SW 1271 (cell line): ENCODE measurements around the gene GUCY1B1.
A peak's percentile ranks its signal among the peaks of the same experiment; 100 is the strongest.

Experiments
- DNase-seq, 2 experiments: peaks; one replicate each; lab custom pipeline; 2025; lab: John Stamatoyannopoulos, UW

The GUCY1B1 gene

DNA sequence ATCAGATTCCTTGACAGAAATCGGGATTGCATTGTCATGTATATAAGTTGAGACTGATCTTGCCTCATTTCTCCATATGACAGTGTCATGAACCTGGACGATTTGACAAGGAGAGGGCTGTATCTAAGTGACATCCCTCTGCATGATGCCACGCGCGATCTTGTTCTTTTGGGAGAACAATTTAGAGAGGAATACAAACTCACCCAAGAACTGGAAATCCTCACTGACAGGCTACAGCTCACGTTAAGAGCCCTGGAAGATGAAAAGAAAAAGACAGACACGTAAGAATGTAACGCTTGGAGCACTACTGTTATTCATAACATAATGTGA is 40.9 kb downstream of the GUCY1B1 start:
- DNase-seq, result no peak

DNA sequence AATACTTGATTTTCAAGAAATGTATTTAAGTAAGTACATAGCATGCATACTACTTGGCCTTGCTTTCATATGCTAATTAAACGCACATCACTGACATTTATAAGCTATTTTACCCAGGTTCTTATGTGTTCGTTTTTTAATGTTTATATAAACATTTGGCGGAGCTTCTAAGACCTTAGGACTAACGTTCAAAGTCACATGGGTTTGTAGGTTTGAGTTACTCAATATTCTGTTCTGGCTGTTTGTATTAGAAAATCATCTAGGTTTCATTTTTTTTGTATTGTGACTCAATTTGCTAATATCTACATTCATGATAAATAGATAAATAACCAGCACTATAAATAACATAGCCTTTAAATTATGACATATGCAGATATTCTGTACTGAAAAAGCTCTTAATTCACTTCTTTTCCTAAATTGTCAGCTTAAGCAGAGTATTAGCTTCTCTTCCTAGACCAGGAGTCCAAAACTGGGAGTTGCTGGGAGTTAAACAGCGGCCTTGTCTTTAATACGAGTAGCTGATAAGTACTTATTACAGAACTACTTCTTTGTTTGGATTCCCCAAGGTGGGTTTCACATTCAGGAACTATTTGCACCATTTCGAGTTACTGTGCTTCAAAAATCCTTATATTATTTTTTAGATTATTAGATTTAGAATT is 42.0 kb downstream of the GUCY1B1 start:
- DNase-seq, result no peak

DNA sequence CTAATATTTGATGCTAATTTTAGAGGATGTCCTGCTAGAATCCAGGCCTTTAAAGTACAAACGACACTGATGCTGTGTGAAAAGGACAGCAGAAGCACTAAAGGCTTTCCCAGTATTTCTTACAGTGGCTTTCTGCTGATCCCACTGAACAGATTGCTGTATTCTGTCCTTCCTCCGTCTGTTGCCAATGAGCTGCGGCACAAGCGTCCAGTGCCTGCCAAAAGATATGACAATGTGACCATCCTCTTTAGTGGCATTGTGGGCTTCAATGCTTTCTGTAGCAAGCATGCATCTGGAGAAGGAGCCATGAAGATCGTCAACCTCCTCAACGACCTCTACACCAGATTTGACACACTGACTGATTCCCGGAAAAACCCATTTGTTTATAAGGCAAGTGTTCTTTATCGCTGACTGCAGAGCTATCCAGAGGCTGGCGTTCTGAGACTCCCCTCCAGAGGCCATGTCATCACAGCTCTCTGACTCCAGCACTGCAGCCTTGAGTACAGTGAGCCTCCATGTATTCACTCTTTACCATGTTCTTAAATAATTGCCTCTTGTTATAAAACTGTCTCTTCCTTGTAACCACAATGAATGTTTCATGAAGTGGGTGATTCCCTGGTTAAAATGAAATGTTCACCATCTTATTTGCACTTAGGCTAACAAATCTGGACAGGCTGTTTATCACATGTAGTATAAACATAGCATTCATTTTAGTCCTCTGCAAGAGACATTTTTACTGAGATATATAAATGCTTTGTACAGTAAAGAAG is 43.6 kb downstream of the GUCY1B1 start:
- no peak for DNase-seq

DNA sequence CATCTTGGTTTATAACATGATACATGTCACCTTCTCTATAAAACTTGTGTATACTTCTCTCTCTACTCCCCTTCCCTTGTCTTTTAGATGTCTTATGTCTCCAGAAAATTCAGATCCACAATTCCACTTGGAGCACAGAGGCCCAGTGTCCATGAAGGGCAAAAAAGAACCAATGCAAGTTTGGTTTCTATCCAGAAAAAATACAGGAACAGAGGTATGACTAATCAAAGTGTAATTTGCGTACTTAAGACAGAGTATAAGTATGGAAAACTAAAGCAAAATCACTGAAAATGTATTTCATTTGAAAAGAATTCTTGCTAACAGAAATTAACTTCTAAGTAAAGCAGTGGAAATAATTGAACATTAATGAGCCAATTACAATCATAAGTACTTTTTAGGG is 46.2 kb downstream of the GUCY1B1 start:
- no peak for DNase-seq

DNA sequence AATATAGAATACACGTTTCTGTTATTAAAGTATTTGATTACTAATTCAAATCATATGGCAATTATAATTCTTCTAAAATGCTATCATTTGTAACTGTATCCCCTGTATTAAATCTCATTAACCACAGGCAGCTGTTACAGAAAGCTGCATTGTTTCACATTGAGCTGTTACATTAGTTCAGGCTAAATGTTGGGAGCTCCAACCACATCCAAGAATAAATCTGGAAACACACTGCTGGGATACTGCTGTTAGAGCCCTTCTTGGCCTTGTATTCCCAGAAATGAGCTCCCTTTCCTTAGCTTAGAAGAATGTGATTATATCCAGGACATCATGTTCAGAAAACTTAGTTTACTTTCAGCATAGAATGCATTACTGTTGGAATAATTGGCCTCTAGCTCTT is 48.2 kb downstream of the GUCY1B1 start:
- DNase-seq, result no peak

DNA sequence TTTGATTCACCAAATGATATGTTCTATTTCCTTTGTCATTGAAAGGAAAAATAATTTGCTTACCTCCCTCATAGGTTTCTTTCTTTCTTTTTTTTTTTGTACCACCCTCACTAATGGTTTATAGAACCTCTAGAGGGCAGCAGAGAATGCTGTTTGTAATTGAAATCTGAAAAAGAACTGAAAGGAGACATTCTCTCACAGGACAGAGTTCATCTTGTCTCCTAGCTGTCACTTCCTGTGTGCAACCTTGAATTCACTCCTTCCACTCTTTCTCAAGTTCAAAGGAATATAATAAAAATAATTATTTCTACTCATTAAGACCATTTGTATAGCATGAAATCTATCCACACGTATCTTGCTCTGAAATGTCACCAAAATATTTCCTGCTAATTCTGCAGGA is 51.0 kb downstream of the GUCY1B1 start:
- DNase-seq, result peak; percentile 4 to 73

DNA sequence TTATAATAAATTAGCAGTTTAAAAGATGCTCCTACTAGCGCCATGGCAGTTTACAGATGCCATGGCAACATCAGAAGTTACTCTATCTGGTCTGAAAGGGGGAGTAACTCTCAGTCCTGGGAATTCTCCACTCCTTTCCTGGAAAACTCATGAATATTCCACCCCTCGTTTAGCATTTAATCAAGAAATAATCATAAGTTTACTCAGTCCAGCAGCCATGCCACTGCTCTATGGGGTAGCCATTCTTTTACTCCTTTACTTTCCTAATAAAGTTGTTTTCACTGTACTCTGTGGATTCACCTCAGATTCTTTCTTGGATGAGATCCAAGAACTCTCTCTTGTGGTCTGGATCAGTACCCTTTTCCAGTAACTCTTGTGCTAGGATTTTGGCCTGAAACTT is 52.3 kb downstream of the GUCY1B1 start:
- DNase-seq, result no peak

DNA sequence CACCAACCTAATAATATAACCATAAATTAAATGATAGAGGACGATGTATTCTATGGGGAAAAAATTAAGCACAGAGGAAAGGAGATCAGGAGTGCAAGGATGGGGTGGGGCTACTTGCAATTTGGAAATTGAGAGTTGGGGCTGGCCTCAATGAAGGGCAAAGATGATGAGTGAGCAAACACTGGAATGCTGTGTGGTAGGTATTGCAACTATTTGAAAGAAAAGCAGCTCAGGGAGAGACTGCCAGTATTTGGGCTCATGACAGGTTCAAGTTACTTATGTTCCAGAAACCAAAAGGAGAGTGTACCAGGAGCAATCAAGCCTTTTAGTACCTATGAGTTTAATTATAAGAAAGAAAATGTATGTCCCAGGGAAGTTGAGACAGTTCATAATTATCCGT is 59.8 kb downstream of the GUCY1B1 start:
- no peak for DNase-seq

DNA sequence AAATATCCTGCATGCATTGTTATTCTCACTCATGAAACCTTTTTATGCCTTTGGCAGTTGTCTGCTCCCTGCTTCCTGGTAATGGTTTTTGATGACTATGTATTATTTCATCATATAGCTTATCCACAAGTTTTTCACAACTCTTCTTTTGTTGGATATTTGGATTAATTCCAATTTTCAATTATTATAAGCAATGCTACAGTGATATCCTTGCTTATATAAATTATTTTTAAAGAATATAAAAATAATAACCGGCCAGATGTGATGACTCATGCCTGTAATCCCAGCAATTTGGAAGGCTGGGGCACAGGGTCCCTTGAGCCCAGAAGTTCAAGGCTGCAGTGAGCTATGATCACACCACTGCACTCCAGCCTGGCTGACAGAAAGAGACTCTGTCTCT is 60.2 kb downstream of the GUCY1B1 start:
- DNase-seq, result no peak

DNA sequence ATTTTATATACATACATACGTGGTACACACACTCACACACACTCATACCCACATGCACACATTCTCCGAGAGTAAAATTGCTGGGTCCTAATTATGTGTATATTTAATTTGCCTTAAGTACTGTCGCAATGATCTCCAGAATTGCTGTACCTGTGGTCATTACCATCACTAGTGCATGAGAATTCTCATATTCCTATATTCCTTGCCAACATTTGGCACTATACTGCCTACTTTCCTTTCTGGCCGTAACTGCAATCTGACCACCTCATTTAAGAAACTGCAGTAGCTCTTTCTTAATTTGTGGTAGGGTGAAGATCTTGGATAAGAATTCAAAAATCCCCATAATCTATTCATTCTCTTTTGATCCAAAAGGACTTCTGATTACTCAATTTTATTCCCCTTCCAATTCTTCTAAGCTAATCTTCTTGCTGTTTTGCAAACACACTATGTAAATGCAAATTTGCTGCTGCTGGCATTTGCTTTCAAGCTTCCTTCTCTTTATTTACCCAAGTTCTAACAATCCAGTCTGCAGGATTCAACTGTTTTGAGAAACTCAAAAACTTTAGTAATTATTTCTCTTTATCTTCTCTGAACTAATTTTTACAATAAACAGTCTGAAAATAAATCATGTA is 62.2 kb downstream of the GUCY1B1 start:
- DNase-seq, result no peak

DNA sequence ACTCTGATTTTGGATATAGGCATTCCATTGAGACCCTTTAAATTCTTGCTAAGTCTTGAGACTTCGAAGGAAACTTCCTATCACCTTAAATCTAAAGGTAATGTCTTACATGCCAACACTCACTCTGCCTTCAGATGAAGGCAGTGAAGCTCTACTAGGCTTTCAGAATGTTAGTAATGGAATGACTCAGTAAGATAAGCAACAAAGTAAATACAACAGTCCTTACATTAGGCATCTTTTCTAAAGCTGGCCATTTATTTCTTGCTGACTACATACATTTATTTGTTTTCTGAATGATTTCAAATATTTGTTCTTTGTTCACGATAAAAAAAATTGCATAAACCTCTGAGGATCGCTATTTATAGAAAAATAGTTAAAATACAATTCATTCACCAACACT is 63.8 kb downstream of the GUCY1B1 start:
- DNase-seq, result no peak

DNA sequence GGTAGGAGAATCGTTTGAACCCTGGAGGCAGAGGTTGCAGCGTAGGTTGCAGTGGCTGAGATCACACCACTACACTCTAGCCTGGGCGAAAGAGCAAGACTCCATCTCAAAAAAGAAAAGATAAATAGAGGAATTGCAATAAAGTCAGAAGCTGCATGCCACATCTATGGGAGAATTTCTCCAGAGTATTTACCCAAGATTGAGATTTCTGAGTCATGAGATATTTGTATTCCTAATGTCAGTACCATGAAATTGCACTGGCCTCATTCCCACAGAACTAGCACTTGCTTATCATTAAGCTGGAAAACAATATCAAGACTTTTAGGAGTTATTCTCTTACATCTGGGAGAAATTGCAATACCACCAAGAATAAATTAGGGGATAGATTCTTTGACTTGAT is 69.8 kb downstream of the GUCY1B1 start:
- DNase-seq, result no peak

DNA sequence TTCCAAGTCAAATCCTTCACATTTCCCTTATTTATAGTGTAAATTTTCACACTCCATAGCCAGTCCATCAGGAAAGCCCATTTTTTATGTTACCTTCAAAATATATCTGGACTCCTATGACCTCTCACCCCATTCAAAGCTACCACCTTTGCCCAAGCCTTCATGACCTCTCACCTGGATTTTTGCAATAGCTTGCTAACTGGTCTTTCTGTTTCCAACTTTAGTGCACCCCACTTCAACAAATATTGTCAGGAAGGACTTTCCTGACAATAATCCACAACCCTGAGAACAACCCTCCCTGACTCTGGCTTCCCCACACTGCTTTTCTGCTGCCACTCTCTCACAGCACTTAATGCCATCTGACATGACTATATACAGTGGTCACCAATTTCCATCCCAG is 73.8 kb downstream of the GUCY1B1 start:
- DNase-seq, result no peak

DNA sequence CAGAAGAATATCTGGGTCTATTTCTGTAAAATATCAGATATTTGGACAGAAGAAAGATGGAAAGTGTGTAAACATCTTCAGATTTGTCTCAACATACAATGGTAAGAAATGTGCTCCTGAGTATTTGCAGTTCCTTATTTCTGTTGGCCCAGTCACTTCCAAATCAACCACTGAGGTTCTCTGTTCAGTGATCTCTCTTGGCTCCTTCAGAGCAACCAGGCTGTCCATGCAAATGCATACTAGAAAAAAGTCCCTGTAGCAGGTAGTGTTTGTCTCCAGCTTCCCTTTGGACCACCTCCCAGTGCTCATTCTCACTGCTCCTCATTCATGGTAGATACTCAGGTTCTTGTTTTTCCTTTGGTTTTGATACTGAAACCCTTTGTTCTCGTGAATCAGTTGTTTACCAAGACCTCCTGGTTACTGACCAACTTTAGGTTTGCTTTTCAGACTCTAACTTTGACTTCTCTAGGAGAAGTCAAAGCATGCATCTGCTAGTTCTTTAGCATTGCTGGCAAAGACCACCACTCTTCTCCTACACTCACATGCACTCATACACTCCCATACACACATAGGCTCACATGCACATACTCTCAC is 78.5 kb downstream of the GUCY1B1 start:
- DNase-seq, result no peak

DNA sequence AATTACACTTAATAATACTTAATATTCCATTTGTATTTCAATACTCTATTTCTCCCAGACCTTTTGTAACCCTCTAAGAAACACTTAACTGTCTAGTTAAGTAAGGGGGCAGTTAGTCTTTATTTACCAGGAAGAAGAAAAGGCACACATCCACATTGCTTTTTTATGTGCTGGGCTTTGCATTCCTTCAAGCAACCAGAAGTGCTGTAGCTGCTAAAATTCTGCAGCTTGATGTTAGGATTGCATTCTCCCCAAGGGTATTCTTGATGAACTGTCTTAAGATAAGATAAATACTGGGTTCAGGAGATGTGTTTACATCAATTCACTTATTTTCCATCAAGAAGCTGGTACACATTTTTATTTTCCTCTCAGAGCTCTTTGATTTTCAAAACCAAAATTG is 83.3 kb downstream of the GUCY1B1 start:
- DNase-seq, result no peak

DNA sequence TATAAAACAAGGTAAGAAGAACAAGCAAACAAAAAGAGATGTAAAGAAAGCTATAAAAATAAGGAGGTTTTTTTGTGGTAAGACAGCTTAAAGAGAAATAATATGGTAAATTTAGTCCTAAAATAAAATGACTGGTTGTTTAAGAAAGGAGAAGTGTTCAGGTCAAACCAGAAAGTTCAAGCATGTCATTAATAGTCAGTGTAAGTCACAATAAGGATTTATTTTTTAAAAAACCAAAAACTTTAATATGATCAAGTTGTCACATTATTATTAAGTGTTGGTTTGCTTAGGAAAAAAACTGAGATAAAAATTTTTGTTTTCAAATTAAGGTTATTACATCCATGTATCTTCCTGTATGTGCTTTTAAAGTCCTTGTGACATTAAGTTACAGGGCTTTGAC is 88.1 kb downstream of the GUCY1B1 start:
- no peak for DNase-seq

DNA sequence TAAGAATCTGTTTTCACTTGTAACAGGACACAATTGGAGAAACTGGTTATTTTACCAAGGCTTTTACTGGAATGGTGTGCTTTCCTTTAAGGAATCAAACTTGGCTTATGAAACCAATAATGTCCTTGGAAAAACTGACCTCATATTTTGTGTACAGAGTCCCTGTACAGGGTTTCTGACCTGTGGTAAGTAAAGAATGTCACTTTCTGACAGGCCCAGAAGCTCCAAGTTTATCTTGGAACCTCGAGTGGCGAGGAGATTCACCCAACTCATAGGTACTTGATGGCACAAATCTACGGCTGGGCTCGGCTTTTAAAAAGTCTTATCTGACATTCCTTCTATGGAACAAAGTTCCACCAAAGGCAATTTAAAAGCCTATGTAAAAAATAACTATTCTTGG is 90.2 kb downstream of the GUCY1B1 start:
- DNase-seq, result no peak

DNA sequence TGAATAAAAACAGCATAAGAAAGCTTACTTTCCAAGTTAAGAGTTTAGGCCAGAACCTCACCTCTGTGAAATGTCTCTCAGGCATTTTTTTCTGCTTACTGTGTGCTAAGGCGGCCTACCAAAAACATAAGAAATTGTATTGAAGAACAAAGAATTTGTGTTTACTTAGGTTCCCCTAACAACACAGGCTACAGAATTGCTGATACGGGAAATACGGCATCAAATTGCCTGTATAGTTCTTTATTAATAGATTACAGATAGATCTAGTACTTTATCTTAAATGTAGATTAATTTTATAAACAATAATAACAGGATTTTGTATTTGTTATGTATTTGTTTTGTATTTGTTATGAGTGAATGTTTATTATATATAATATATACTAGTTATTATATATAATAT is 94.4 kb downstream of the GUCY1B1 start:
- no peak for DNase-seq

DNA sequence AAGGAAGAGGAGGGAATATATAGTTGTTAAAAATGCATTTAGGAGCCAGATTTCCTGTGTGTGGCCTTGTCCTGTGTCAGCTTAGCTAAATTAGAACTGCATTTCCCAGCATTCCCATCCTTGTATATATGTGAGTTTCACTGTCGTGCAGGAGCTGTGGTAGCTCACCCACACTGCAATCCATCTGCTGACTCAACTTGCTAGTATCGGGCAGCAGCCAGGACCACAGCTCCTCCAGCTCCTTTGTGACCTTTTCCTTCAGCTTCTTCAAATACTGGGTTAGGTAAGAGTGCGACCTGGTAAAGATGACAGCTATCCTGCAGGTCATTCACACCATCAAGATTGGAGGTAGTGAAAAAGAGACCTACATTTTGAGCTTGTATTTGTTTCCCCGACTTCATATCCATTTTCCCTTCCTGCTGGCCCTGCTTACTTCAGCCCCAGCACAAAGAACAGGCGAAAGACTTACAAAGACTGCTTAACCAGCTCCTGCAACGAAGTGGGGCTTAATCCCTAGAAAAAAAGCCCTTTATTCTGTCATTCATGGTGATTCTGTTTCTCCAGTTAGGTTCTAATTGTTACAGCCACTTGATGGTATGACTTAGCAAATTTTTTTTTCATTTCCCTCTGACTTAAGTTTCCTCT is 95.9 kb downstream of the GUCY1B1 start:
- no peak for DNase-seq

DNA sequence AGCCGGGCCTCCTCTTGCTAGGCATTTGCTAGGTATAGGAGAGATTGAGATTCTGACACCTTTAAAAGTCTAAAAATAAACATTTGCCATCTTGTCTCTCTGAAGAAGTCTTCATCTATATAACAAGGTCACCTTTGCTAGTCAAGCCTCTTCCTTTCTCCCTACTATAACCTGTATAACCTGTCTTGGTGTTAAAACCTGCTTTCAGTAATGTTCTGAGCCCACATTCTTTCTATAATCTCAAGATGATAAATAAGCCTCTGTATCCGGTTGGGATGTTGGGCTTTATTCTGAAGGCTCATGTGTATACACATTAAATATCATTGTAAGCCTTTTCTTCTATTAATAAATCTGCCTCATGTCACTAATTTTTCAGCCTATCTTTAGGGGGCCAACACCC is 97.1 kb downstream of the GUCY1B1 start:
- DNase-seq, result no peak
